GM10248 (cell line): ENCODE measurements around the gene RASGEF1C.
"Not testable (repeated sequence)": the region's sequence is repeated elsewhere in the genome, so short reads cannot be mapped to it uniquely, and the experiment has no call there.

Experiments used
- CTCF ChIA-PET: fragments of 300-600 bp; sonication (Branson Sonifier 250); formaldehyde crosslinking; extraction: SDS; loops from one replicate; lab custom pipeline; 2021; ENCODE audit warnings: antibody characterized with exemption; lab: Yijun Ruan, JAX
- POLR2A ChIA-PET: fragments of 350-650 bp; sonication (Branson Sonifier 250); formaldehyde crosslinking; extraction: SDS; loops from one replicate; lab custom pipeline; 2020; ENCODE audit warnings: antibody characterized with exemption; lab: Yijun Ruan, JAX
- DNase-seq: peaks from one replicate; pipeline ENCODE4 v3.0.0; 2012; ENCODE audit errors: extremely low spot score
- CTCF ChIP-seq: IDR thresholded peaks from 2 replicates; pipeline ENCODE4 v1.5.1; 2012; ENCODE audit warnings: mild to moderate bottlenecking, low read depth; ENCODE audit errors: extremely low read depth, missing control alignments, control extremely low read depth

Gene RASGEF1C

GRCh38 chr5:180212363-180213255, 3.6 kb upstream of the RASGEF1C start:
- ChIA-PET CTCF (no interaction called here), POLR2A (no interaction called here)

GRCh38 chr5:180211761-180212035, 2.7 kb upstream of the RASGEF1C start:
- ChIA-PET CTCF (no interaction called here), POLR2A (no interaction called here)
- no peak for TF ChIP-seq CTCF
- no peak for DNase-seq

More at GRCh38 chr5:180212363-180213255, 3.6 kb upstream of the RASGEF1C start:
- TF ChIP-seq CTCF, result no peak
- DNase-seq, result no peak

GRCh38 chr5:180210961-180211760, 2.1 kb upstream of the RASGEF1C start:
- TF ChIP-seq CTCF, result no peak
- DNase-seq, result no peak
- ChIA-PET POLR2A (interaction anchor here (0.6 kb wide), 1 partner anchor 121 kb away, joined by 3 read pairs; no protein-coding TSS in a partner anchor), CTCF (interaction anchor here (1.3 to 2.1 kb wide), 3 partner anchors 15 to 342 kb away, joined by 3 to 7 read pairs (median 4); no protein-coding TSS in a partner anchor)

DNA sequence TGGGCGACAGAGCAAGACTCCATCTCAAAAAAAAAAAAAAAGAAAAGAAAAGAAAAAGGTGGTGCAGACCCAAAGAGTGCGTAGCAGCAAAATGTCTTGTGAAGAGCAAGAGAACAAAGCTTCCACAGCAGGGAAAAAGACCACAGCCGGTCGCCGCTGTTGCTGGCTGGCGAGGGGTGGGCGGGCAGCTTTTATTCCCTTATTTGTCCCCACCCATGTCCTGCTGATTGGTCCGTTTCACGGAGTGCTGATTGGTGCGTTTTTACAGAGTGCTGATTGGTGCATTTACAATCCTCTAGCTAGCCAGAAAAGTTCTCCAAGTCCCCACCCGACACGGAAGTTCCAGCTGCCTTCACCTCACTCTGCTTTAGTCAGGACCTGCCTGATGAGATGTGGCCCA, 1.1 kb upstream of the RASGEF1C start:
- CTCF ChIA-PET, result interaction anchor here (1.3 to 2.2 kb wide), 4 partner anchors 12 to 341 kb away, joined by 3 to 7 read pairs (median 4); no protein-coding TSS in a partner anchor

DNA sequence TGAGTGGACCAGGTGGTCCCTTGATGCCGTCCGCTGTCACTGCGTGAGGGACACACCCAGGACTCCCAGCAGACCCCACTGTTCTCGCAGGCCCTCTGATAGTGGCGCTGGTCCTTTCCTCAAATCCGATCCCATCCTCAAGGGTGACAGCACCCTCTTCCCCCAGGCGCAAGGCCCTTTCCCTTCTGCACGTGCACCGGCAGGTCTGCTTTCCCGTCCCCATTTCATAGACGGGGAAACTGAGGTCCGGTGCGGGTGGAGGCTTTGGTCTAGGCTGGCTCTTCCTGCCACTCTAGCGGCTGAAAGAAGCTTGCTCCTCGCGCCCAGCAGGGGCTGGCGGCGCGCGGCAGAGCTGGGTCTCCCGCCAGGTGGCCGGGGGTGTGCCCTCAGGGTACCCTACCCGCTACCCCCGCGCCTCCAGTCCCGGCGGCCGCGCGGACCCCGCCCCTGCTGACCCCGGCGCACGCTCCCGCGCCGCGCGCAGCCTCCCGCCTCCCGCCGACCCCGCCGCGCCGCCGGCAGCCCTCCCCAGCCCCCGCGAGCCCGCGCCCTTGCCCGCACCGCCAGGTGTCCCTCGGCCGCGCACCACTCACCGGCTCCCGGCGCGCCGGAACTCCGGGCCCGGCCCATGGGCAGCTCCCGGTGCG, 453 bp downstream of the RASGEF1C start:
- ChIA-PET POLR2A (no interaction called here), CTCF (interaction anchor here (0.6 to 2.2 kb wide), 5 partner anchors 10 to 120 kb away, joined by 3 to 5 read pairs (median 3); no protein-coding TSS in a partner anchor)
- TF ChIP-seq CTCF, result no peak
- no peak for DNase-seq

More for the DNA sequence above, 1.1 kb upstream of the RASGEF1C start:
- DNase-seq, POLR2A ChIA-PET: not testable (repeated sequence)

- ChIA-PET POLR2A (no interaction called here), CTCF (interaction anchor here (0.6 to 2.2 kb wide), 6 partner anchors 9 to 121 kb away, joined by 3 to 5 read pairs (median 3); no protein-coding TSS in a partner anchor)
- no peak for DNase-seq
- TF ChIP-seq CTCF, result no peak
These were observed 975 bp downstream of the RASGEF1C start for GRCh38 chr5:180208038-180208434.
